K562 (cell line): ENCODE measurements around the gene BPHL. TPM values are rescaled to one million over a fixed set of nuclear protein-coding genes. Genes with fewer than 3 reads are reported as not detected.

Experiments used
- EZH2 ChIP-seq: IDR thresholded peaks from 2 replicates; pipeline ENCODE4 v1.6.1; 2012; ENCODE audit warnings: low read depth, mild to moderate bottlenecking, inconsistent platforms, low read length, borderline replicate concordance
- L3MBTL2 ChIP-seq: fragments of 450-650 bp; IDR thresholded peaks from 2 replicates; pipeline ENCODE4 v1.6.1; 2016; ENCODE audit warnings: mild to moderate bottlenecking, moderate library complexity
- LEF1 ChIP-seq: fragments of 450-650 bp; IDR thresholded peaks from 2 replicates; pipeline ENCODE4 v1.6.1; 2016; ENCODE audit warnings: mild to moderate bottlenecking
- MAFK ChIP-seq: IDR thresholded peaks from 2 replicates; pipeline ENCODE4 v1.6.1; 2011; ENCODE audit warnings: low read length, improper control_type of control experiment
- NR2F6 ChIP-seq: fragments of 450-650 bp; formaldehyde crosslinking; IDR thresholded peaks from 2 replicates; pipeline ENCODE4 v1.4.0; 2020; ENCODE audit warnings: mild to moderate bottlenecking
- TCF3 ChIP-seq: sonication (generic); formaldehyde crosslinking; IDR thresholded peaks from 2 replicates; pipeline ENCODE4 v1.4.0; 2020; ENCODE audit warnings: mild to moderate bottlenecking, missing genetic modification reagents
- TCFL5 ChIP-seq: fragments of 250-450 bp; sonication (Bioruptor Pico); conservative IDR thresholded peaks from 2 replicates; pipeline ENCODE4 v1.6.1; 2021; ENCODE audit warnings: mild to moderate bottlenecking, moderate library complexity, matching md5 sums
- ZNF263 ChIP-seq: sonication (generic); formaldehyde crosslinking; IDR thresholded peaks from 2 replicates; pipeline ENCODE4 v1.8.0; 2022; ENCODE audit warnings: mild to moderate bottlenecking, missing genetic modification reagents, borderline replicate concordance
- ZZZ3 ChIP-seq: fragments of 450-650 bp; IDR thresholded peaks from 2 replicates; pipeline ENCODE4 v1.6.1; 2016; ENCODE audit warnings: antibody characterized with exemption, mild to moderate bottlenecking, moderate library complexity
- polyA plus RNA-seq, 8 experiments: library from polyadenylated mRNA; depleted of rRNA in 4 of 8; stranded (reverse) in 5 of 8; unstranded in 3 of 8; fragments of >200 nt; fragmentation: Nextera tagmentation in 2 of 8; fragmentation: Illumina TruSeq in 1 of 8; extraction: Ambion mirVana in 2 of 8; extraction: Trizol in 1 of 8; gene quantifications; 2 replicates each; pipeline versions ENCODE4 v1.2.1 to v1.2.3, GENCODE V29; 2011 to 2014; ENCODE audit warnings: inconsistent platforms in 1 of 8, missing spikeins in 1 of 8
- total RNA-seq, 7 experiments: library from RNA; depleted of rRNA in 6 of 7; stranded (reverse); fragments of >200 nt in 6 of 7; fragmentation: Illumina TruSeq in 2 of 7; extraction: Trizol in 2 of 7; gene quantifications; 2 replicates each; pipeline versions ENCODE4 v1.2.1 to v1.2.3, GENCODE V29; 2011 to 2021; ENCODE audit warnings: low replicate concordance in 1 of 7
- TF ChIP-seq, protein P1 (sequence below): fragments of 250-450 bp; sonication (Bioruptor Pico); IDR thresholded peaks from 2 replicates; pipeline ENCODE4 v1.5.0; 2021; ENCODE audit warnings: mild to moderate bottlenecking, borderline replicate concordance
- TF ChIP-seq, protein P2 (sequence below), 2 experiments: fragments of 450-650 bp; IDR thresholded peaks; 2 replicates each; pipeline ENCODE4 v1.6.1; 2016; ENCODE audit warnings: mild to moderate bottlenecking in 2 of 2, borderline replicate concordance in 1 of 2, low read depth in 1 of 2, moderate library complexity in 1 of 2
- TF ChIP-seq, protein P3 (sequence below): fragments of 250-450 bp; sonication (Bioruptor Pico); IDR thresholded peaks from 2 replicates; pipeline ENCODE4 v1.8.0; 2021; ENCODE audit warnings: mild to moderate bottlenecking, moderate library complexity
- TF ChIP-seq, protein P4 (sequence below): fragments of 450-650 bp; IDR thresholded peaks from one replicate; pipeline ENCODE4 v1.6.1; 2018; ENCODE audit warnings: mild to moderate bottlenecking, moderate library complexity; ENCODE audit not compliant: partially characterized antibody

BPHL gene
- total and polyA plus RNA-seq, 9 of the 15 experiments (the other 6 are each of a cell fraction or from before 2014, with no cell fraction given) = 3.5 to 17.4 (median 8.2) TPM

DNA sequence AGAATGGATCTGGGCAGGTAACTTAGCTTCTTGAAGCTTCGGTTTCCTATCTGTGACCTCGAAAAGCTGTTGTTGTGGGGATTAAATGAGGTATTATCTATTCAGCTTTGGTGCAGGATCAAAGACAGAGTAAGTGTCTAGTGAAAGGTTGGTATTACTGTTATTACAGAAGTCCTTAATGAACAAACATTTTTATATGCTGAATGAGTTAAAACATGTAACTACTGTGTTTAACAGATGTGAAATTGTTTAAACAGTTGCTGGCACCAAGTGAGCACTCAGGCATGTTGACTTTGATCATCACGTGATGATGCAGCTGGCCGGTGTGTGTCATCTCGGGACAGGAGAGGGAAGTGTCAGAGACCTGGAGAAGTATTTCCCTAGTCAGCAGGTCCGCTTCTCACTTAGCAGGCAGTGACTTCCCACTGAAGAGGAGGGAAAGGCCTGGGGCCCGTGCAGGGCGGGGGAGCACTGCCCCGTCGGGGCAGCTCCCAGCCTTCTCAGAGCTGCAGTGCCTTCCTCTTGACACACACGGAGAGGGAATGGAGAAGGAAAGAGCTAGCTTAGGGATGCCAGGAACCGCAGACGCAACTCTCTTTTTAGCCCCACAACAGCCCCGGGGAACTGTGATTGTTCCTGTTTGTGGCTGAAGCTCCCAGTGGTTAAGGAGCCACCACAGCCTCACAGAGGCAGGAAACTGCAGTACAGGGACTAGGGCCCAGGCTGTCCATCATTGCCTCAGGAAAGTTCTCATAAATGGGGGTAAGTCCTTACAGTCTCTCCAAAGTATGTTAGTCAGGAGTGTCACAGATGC lies 20.8 kb downstream of the BPHL start (continued):
- TF ChIP-seq, protein P1, sequence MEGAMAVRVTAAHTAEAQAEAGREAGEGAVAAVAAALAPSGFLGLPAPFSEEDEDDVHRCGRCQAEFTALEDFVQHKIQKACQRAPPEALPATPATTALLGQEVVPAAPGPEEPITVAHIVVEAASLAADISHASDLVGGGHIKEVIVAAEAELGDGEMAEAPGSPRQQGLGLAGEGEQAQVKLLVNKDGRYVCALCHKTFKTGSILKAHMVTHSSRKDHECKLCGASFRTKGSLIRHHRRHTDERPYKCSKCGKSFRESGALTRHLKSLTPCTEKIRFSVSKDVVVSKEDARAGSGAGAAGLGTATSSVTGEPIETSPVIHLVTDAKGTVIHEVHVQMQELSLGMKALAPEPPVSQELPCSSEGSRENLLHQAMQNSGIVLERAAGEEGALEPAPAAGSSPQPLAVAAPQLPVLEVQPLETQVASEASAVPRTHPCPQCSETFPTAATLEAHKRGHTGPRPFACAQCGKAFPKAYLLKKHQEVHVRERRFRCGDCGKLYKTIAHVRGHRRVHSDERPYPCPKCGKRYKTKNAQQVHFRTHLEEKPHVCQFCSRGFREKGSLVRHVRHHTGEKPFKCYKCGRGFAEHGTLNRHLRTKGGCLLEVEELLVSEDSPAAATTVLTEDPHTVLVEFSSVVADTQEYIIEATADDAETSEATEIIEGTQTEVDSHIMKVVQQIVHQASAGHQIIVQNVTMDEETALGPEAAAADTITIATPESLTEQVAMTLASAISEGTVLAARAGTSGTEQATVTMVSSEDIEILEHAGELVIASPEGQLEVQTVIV = no peak
- TF ChIP-seq L3MBTL2 (0 out of 2 replicates have a peak, but pooled peaks have one; percentile 24), ZZZ3 (no peak), ZNF263 (no peak), LEF1 (peak; percentile 57; the same call in 1 of the 2 replicates), TCF3 (CRISPR knock-in tag) (no peak), TCFL5 (CRISPR knock-in tag) (no peak), MAFK (peak; percentile 64), NR2F6 (CRISPR knock-in tag) (no peak), EZH2 (no peak)
- TF ChIP-seq, protein P2, sequence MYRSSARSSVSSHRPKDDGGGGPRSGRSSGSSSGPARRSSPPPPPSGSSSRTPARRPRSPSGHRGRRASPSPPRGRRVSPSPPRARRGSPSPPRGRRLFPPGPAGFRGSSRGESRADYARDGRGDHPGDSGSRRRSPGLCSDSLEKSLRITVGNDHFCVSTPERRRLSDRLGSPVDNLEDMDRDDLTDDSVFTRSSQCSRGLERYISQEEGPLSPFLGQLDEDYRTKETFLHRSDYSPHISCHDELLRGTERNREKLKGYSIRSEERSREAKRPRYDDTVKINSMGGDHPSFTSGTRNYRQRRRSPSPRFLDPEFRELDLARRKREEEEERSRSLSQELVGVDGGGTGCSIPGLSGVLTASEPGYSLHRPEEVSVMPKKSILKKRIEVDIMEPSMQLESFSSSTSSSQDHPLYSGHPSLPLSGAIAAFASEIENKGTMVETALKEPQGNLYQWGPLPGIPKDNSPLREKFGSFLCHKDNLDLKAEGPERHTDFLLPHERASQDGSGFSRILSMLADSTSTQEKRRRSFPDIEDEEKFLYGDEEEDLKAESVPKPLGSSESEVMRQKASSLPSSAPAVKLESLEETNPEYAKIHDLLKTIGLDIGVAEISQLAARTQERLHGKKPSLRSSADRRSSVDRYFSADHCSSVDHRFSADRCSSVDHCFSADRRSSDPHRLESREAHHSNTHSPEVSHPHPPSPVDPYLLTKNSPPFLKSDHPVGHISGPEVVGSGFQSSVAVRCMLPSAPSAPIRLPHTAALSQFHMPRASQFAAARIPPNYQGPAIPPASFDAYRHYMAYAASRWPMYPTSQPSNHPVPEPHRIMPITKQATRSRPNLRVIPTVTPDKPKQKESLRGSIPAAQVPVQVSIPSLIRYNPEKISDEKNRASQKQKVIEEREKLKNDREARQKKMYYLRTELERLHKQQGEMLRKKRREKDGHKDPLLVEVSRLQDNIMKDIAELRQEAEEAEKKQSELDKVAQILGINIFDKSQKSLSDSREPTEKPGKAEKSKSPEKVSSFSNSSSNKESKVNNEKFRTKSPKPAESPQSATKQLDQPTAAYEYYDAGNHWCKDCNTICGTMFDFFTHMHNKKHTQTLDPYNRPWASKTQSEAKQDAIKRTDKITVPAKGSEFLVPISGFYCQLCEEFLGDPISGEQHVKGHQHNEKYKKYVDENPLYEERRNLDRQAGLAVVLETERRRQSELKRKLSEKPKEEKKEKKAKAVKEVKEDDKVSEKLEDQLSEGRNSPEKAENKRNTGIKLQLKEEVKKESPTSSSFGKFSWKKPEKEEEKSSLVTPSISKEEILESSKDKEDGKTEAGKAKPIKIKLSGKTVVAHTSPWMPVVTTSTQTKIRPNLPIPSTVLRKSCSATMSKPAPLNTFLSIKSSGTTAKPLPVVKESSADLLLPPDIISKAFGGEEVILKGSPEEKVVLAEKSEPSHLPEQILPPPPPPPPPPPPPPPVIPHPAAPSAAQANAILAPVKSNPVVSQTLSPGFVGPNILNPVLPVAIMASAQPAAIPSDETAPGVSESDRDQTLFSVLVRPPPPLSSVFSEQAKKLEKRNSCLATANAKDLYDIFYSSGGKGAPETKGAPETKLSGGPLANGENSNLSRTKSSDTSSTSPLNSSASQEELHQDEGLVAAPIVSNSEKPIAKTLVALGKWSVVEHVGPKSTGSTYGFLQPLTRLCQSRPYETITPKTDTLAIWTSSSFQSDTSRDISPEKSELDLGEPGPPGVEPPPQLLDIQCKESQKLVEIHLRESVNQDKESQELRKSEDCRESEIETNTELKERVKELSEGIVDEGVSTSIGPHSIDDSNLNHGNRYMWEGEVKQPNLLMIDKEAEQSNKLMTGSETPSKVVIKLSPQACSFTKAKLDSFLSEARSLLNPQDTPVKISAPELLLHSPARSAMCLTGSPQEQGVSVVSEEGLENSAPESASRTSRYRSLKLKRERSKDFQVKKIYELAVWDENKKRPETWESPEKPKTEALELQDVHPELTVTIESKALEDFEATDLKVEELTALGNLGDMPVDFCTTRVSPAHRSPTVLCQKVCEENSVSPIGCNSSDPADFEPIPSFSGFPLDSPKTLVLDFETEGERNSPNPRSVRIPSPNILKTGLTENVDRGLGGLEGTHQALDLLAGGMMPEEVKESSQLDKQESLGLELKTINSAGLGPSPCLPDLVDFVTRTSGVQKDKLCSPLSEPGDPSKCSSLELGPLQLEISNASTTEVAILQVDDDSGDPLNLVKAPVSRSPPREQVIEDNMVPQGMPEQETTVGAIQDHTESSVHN (IDR thresholded peaks at IDR 0.05; ENCODE audit: borderline replicate concordance in 1 of 2, low read depth in 1 of 2) = peak in 1 of 2 experiments; percentile 85; a peak in 2 of 4 replicates
- TF ChIP-seq, protein P3, sequence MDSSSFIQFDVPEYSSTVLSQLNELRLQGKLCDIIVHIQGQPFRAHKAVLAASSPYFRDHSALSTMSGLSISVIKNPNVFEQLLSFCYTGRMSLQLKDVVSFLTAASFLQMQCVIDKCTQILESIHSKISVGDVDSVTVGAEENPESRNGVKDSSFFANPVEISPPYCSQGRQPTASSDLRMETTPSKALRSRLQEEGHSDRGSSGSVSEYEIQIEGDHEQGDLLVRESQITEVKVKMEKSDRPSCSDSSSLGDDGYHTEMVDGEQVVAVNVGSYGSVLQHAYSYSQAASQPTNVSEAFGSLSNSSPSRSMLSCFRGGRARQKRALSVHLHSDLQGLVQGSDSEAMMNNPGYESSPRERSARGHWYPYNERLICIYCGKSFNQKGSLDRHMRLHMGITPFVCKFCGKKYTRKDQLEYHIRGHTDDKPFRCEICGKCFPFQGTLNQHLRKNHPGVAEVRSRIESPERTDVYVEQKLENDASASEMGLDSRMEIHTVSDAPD (CRISPR knock-in tag) = no peak
- TF ChIP-seq, protein P4, sequence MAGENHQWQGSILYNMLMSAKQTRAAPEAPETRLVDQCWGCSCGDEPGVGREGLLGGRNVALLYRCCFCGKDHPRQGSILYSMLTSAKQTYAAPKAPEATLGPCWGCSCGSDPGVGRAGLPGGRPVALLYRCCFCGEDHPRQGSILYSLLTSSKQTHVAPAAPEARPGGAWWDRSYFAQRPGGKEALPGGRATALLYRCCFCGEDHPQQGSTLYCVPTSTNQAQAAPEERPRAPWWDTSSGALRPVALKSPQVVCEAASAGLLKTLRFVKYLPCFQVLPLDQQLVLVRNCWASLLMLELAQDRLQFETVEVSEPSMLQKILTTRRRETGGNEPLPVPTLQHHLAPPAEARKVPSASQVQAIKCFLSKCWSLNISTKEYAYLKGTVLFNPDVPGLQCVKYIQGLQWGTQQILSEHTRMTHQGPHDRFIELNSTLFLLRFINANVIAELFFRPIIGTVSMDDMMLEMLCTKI = no peak
